Smooth muscle cell of the umbilical artery (primary cell): Measurements from ENCODE around the gene ZNF415. TPM values are rescaled to one million over a fixed set of nuclear protein-coding genes. Genes with fewer than 3 reads are reported as not detected.

Source experiments
- total RNA-seq: library from RNA; depleted of rRNA; stranded (reverse); fragments of >200 nt; gene quantifications from 2 replicates; pipeline ENCODE4 v1.2.3, GENCODE V29; 2014

The ZNF415 gene
- total RNA-seq: 8.3 and 9.9 TPM in 2 replicates

GRCh38 chr19:53132141-53132991 lies at the start of gene ZNF415:
Gene ZNF415, minus strand, starts transcription at chr19:53132910. Its CDS starts 10,234 bp downstream, at chr19:53122676.

GRCh38 chr19:53103234-53104203 lies 29.2 kb downstream of the ZNF415 start, which contains the start of gene ZNF160:
Gene ZNF160, minus strand, starts transcription at chr19:53103422. Its CDS starts 17,146 bp downstream, at chr19:53086276.

Other genes starting within 250 kb of the ZNF415 start
- 16.0 and 24.2 TPM in 2 replicates for gene ZNF320, start 235.3 kb downstream of the ZNF415 start, total RNA-seq
- gene ZNF888, start 209.5 kb downstream of the ZNF415 start, total RNA-seq: 4.2 and 6.6 TPM in 2 replicates
- 12.6 and 18.1 TPM in 2 replicates for gene ZNF816, start 170.0 kb downstream of the ZNF415 start, total RNA-seq
- gene ERVV-1, start 119.0 kb downstream of the ZNF415 start, total RNA-seq: 0.14 TPM in 1 of 2 replicates, not detected in the other
- gene ERVV-2, start 88.2 kb downstream of the ZNF415 start, total RNA-seq: 0.05 TPM in 1 of 2 replicates, not detected in the other
- 34.1 and 45.0 TPM in 2 replicates for gene ZNF160, start 29.5 kb downstream of the ZNF415 start, total RNA-seq
- 6.8 and 9.3 TPM in 2 replicates for gene ZNF347, start 26.1 kb upstream of the ZNF415 start, total RNA-seq
- 3.3 and 5.4 TPM in 2 replicates for gene ZNF665, start 60.4 kb upstream of the ZNF415 start, total RNA-seq
- 14.0 and 18.7 TPM in 2 replicates for gene ZNF677, start 122.0 kb upstream of the ZNF415 start, total RNA-seq
- gene VN1R2, start 125.4 kb upstream of the ZNF415 start, total RNA-seq: not detected in 2 replicates
- gene VN1R4, start 134.8 kb upstream of the ZNF415 start, total RNA-seq: not detected in 2 replicates
- 8.3 and 9.8 TPM in 2 replicates for gene ZNF845, start 200.8 kb upstream of the ZNF415 start, total RNA-seq
- gene ZNF525, start 232.8 kb upstream of the ZNF415 start, total RNA-seq: 8.5 and 9.2 TPM in 2 replicates